Measurements from ENCODE around the gene RMND5A.
"Not testable (repeated sequence)": the region's sequence is repeated elsewhere in the genome, so short reads cannot be mapped to it uniquely, and the experiment has no call there.

Gene RMND5A

DNA sequence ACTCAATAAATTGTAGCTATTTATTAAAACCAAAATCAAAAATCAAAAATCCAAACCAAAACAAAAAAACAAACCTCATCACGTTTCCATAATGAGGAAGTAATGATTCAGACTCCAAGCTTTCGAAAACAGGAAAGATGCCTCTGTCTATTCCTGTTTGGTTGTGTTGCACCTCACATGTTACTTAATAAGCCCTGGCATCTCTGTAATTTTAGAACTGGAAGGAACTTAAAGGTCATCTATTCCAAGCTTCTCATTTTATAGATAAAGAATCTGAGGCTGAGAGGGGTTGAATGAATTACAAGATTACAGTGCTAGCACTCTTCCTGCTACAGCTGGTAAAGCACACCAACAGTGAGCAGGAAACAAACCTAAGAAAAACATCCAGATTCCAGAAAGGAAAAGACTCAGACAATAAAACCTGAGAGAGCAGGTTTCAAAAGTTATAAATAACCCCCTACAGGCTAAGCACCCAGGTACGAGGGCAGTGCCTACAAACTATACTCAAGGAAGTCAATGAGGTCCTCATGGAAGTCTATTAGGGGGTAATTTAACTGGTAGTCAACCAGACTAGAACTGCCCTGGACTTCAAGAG is 5.4 kb upstream of the RMND5A start:
- not testable (repeated sequence) for DNase-seq

DNA sequence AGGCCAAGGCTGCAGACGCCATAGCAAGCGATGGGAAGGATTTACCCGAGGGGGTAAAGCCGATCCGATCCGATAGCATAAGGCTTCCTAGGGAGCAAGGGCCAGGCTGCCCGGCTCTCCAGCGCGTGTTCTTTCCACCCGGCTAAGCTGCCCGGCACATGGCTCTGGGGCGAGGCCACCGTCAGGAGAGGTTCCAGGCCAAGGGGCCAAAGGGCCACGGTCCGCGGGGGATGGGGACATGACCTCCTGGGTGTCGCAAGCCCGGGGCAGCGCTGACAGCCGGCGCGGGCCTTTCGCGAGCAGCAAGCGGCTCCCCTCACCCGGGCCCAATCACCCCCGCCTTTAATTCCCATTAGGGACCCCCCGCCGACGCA is 841 bp upstream of the RMND5A start:
- DNase-seq, result not testable (repeated sequence)

DNA sequence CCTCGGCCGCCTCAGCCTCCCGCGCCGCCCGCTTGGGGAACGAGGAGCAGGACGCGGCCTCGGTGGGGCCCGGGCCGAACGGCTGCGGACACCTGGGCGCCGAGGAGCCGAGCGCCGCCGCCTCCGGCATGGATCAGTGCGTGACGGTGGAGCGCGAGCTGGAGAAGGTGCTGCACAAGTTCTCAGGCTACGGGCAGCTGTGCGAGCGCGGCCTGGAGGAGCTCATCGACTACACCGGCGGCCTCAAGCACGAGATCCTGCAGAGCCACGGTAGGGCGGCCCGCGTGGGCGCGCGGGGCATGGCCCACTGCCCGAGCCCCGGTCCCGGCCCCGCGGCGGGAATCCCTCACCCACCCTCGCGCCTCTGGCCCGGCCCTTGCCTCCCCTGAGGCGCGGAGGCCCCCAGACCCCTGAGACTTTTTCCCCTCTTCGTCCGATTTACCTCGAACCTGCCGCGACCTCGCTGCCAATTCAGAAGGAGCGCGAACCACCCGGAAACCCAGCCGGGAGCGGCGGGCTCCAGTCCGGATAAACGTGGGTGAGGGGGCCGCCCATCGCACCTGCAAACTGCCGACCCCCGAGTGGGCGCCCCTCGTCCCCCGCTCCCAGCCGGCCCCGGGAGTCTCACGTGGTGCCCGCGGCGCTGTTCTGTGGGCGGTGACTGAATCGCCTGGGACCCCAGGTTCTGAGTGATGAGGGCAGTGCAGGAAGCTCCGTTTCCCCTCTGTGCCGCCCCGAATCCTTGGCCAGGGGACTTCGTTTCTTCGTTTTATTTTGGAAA is 639 bp downstream of the RMND5A start:
- peak; percentile 0 for DNase-seq

DNA sequence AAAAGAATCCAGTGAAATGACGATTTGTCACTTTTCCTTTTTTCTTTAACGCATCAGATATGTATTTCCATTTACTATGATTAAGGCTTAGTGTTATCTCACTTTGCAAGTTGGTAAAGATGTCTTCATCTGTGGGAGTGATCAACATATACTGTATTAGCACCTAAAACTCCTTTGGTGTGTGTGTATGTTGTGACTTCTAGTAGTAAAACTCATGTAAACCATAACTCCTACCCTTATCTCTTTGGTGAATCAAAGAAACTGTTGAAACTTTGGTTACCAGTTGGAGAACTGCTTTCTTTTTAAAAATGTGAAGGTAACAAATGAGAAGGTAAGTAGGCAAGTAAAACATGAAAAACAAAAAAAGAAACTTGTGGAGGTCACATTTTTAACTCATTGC is 5.6 kb downstream of the RMND5A start:
- not testable (repeated sequence) for DNase-seq

- not testable (repeated sequence) for DNase-seq
Measured at GRCh38 chr2:86732040-86732525, 12.0 kb downstream of the RMND5A start.

GRCh38 chr2:86732837-86733236 is 12.7 kb downstream of the RMND5A start:
- not testable (repeated sequence) for DNase-seq

- DNase-seq, result not testable (repeated sequence)
Measured at GRCh38 chr2:86733528-86733927, 13.4 kb downstream of the RMND5A start.

- DNase-seq, result not testable (repeated sequence)
Measured at GRCh38 chr2:86734896-86735295, 14.8 kb downstream of the RMND5A start.

GRCh38 chr2:86739485-86739884 is 19.4 kb downstream of the RMND5A start:
- not testable (repeated sequence) for DNase-seq

DNA sequence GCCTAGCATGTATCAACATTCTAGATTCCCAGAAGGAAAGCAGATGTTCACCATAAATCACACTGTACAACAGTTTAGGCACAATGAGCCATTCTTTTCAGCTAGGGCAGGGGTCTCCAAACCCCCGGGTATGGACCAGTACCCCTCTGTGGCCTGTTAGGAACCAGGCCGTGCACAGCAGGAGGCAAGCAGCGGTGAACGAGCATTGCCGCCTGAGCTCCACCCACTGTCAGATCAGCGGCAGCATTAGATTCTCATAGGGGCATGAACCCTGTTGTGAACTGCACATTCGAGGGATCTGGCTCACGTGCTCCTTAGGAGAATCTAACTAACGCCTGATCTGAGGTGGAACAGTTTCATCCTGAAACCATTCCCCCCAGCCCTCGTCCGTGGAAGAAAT is 19.8 kb downstream of the RMND5A start:
- not testable (repeated sequence) for DNase-seq

DNA sequence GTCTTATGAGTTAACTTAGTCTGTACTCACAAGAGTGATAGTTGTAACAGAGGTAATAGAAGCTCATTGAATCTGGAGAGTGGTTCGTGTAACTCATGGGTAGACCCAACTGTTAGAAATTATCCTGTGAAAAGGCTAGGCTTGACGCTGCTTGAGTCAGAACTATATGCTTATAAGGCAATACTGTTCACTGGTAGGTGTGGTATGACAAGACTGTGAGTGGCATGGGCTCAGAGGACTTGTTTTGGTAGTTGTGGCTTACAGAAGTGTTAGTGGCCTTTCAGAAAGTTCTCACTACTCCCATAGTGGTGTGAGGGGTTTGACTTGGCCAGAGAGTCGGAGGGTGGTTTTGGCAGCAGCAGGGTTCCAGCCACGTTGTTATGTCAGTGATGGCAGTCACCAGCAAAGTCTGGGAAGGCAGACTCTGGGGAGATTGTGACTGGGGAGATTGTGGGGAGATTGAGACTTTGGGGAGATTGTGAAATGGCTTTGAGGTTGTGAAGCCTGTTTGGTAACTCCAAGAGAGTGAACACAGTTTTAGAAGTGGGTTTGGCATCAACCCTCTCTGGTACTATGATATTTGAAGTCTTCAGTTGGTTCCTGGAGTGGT is 21.9 kb downstream of the RMND5A start:
- not testable (repeated sequence) for DNase-seq

DNA sequence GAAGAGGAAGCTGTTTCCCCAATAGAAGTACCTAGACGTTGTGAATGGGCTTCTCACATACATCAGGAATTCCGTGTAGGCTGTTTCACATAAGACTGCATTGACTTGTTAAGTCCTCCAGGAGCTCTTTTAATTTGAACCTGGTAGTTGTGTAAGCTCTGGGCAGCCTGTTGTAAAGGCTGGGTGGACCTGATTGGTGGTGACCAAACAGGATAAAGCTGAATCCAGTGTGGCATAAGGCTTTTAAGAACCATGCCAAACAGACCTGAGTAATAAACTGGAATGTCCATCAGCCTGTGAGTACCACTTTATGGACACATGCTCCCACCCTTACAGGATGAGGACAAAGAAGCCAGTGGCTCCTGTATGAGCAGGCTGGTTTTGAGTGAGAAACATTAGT is 24.1 kb downstream of the RMND5A start:
- no peak for DNase-seq

GRCh38 chr2:86746939-86747338 is 26.8 kb downstream of the RMND5A start:
- no peak for DNase-seq

DNA sequence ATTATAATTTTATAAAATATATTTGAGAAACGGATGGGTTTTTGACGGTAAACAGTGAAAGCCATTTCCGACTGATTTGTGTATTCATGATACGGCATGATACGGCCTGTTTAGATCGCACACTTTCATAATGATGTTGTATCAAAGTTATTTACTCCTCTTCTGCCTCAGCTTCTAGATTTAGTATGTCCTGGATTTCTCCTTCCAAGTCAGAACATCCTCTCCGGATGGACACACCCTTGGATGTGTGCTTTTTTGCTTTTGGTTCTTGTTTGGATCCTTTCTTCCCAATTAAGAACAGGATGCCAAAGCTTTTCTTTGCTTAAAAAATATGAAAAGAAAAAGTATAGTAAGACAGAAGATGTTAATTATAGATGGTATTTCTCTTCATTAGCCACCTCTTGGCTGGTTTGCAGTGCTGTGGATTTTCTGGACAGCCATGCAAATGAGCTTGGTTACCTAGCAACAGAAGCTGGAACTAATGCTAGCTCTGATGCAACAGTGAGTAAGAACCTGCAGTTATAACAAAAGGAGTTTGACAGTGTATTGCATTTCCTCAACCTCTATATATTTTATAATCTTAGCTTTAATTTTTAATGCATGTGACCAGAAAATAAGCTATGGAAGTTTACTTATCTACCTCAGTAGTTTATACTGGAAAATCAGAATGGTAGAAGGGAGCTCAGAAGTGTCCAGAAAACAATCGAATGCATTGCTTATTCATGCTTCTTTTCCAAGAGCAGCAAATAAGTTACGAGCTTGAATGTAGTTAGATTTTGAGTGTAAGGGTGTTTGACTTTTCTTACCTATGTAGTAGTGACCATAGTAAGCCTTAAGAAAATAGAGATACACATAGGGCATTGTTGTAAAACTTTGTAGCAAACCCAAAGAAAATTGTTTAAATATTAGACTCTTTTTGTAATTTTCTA is 27.9 kb downstream of the RMND5A start:
- DNase-seq, result no peak

DNA sequence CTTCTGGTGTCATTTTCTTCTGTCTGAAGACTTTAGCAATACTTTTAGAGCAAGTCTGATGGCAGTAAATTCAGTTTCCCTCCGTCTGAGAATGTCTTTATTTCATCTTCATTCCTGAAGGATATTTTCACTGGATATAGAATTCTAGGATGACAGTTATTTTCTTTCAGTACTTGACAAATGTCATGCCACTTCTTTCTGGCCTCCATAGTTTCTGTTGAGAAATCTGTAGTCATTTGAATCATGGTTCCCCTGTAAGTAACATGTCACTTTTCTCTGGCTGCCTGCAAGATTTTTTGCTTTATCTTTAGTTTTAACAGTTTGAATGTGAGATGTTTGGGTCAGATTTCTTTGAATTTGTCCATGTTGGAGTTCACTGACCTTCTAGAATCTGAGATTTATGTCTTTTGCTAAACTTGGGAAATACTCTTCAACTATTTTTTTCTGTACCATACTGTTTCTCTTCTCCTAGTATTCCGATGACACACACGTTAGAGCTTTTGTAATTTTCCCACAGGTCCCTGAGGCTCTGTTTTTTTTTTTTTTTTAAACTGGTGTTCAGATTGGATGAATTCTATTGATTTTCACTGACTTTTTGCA is 30.2 kb downstream of the RMND5A start:
- DNase-seq, result no peak

DNA sequence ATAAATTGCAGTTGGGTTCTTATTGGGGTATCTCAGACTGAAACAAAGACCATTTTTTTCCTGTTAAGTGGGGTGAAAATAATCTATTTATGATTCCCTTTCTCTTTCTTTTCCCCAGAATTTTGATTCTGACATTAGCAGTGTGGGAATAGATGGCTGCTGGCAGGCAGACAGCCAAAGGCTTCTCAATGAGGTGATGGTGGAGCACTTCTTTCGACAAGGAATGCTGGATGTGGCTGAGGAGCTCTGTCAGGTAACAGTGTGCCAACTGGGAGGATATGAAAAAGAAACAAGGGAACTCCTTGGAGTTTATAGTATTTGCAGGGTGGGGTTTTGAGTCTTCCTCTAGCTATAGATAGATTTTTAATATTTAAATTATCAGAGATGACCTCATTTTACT is 31.7 kb downstream of the RMND5A start:
- DNase-seq, result no peak

GRCh38 chr2:86752934-86753333 is 32.8 kb downstream of the RMND5A start:
- no peak for DNase-seq

DNA sequence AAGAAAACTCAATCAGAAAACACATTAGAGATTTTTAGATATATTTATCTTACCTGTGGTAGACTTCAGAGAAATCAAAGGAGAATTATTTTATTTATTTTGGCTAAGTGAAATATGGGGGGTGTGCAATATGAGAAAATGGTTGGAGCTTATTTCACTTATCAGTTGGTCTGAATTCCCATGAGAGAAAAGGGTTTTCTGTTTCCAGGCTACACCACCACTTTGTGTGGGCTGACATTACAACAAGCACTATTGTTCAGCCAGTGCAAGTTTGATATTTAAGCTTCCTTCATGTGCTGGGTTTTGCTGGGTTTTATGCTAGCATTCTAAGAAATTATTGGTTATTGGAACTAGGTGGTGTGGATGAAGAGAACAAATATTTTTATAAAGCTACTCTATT is 33.5 kb downstream of the RMND5A start:
- no peak for DNase-seq

GRCh38 chr2:86758405-86758804 is 38.3 kb downstream of the RMND5A start:
- DNase-seq, result no peak

GRCh38 chr2:86760371-86760770 is 40.3 kb downstream of the RMND5A start:
- DNase-seq, result no peak

DNA sequence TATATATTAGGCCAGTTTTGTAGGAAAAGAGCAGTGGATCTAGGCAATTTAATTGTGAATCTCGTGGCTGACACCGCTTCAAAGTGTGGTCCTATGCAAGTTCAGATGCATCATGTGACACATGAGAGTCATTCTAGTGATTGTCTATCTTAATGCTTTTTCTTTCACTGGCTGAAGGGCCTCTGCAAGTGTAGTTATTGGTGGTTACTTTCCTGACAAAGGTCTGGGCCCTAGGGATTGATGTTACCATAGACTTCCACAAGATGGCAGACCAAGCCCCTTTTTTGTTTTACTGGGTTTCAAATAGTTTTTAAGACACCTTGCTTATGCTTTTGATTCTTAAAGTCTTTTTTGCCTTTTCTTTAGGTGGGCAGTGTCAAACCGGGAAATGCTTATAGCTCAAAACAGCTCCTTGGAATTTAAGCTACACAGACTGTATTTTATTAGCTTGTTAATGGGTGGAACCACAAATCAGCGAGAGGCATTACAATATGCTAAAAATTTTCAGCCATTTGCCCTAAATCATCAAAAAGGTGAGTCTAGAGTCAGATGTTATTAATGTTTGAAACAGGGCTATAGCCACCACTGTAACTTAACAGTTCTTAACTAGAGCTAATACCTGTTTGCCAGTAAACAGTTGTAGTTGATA is 44.7 kb downstream of the RMND5A start:
- DNase-seq, result peak; percentile 37

- no peak for DNase-seq
Measured at GRCh38 chr2:86765310-86765695, 45.2 kb downstream of the RMND5A start.

All from NCI-H2107 (cell line).